Hepatocyte (in vitro differentiated cells): Measurements from ENCODE around the gene DOCK8. TPM values are rescaled to one million over a fixed set of nuclear protein-coding genes. Genes with fewer than 3 reads are reported as not detected.

Experiments
- DNase-seq: peaks from one replicate; pipeline ENCODE4 v3.0.0-alpha.2; 2016; ENCODE audit warnings: low spot score
- H2AFZ ChIP-seq: fragments of 200-600 bp; sonication (generic); 2 replicates; pipeline ENCODE4 v1.6.0; 2016; ENCODE audit warnings: antibody characterized with exemption, mild to moderate bottlenecking
- H3K27ac ChIP-seq: fragments of 200-600 bp; sonication (generic); 2 replicates; pipeline ENCODE4 v1.5.1; 2016; ENCODE audit warnings: mild to moderate bottlenecking
- H3K27me3 ChIP-seq: fragments of 200-600 bp; sonication (generic); 2 replicates; pipeline ENCODE4 v1.6.1; 2016
- H3K36me3 ChIP-seq: fragments of 200-600 bp; sonication (generic); replicated peaks from 2 replicates; pipeline ENCODE4 v1.5.1; 2016; ENCODE audit warnings: low read depth; ENCODE audit not compliant: insufficient read depth
- H3K4me1 ChIP-seq: fragments of 200-600 bp; sonication (generic); 2 replicates; pipeline ENCODE4 v1.5.1; 2016; ENCODE audit warnings: mild to moderate bottlenecking, moderate library complexity; ENCODE audit not compliant: insufficient read depth
- H3K4me2 ChIP-seq: fragments of 200-600 bp; sonication (generic); 2 replicates; pipeline ENCODE4 v1.6.0; 2016
- H3K4me3 ChIP-seq: fragments of 200-600 bp; sonication (generic); 2 replicates; pipeline ENCODE4 v1.5.1; 2016; ENCODE audit warnings: mild to moderate bottlenecking
- H3K79me2 ChIP-seq: fragments of 200-600 bp; sonication (generic); 2 replicates; pipeline ENCODE4 v1.6.0; 2017; ENCODE audit warnings: mild to moderate bottlenecking
- H3K9me2 ChIP-seq: fragments of 200-600 bp; sonication (generic); replicated peaks from 2 replicates; pipeline ENCODE4 v1.6.0; 2017; ENCODE audit warnings: mild to moderate bottlenecking; ENCODE audit not compliant: insufficient read depth
- H3K9me3 ChIP-seq: fragments of 200-600 bp; sonication (generic); 2 replicates; pipeline ENCODE4 v1.5.1; 2016; ENCODE audit warnings: low read depth, mild to moderate bottlenecking
- H4K20me1 ChIP-seq: fragments of 200-600 bp; sonication (generic); 2 replicates; pipeline ENCODE4 v1.6.0; 2016; ENCODE audit warnings: mild to moderate bottlenecking; ENCODE audit not compliant: insufficient read depth, poor library complexity, severe bottlenecking
- CTCF ChIP-seq: fragments of 200-600 bp; sonication (generic); IDR thresholded peaks from 2 replicates; pipeline ENCODE4 v1.5.1; 2016; ENCODE audit warnings: antibody characterized with exemption, mild to moderate bottlenecking; ENCODE audit not compliant: poor library complexity
- EZH2 ChIP-seq: fragments of 200-600 bp; sonication (generic); IDR thresholded peaks from 2 replicates; pipeline ENCODE4 v1.6.1; 2016; ENCODE audit warnings: antibody characterized with exemption, mild to moderate bottlenecking, borderline replicate concordance
- EZH2phosphoT487 ChIP-seq: fragments of 200-600 bp; sonication (generic); IDR thresholded peaks from one replicate; pipeline ENCODE4 v1.6.1; 2018; ENCODE audit warnings: antibody characterized with exemption, mild to moderate bottlenecking, low read depth, moderate library complexity; ENCODE audit not compliant: unreplicated experiment, severe bottlenecking
- WGBS: methylation state at CpG from one replicate; pipeline ENCODE4 v1.1.6; 2016; ENCODE audit warnings: low lambda C conversion rate; ENCODE audit errors: missing lambda C conversion rate; 5-methylcytosine and 5-hydroxymethylcytosine counted together
- polyA plus RNA-seq: library from polyadenylated mRNA; unstranded; fragments of >200 nt; fragmentation: Nextera tagmentation; extraction: Ambion mirVana; gene quantifications from 2 replicates; pipeline ENCODE4 v1.2.1, GENCODE V29; 2016
- total RNA-seq: library from RNA; depleted of rRNA; stranded (reverse); fragments of >200 nt; gene quantifications from 2 replicates; pipeline ENCODE4 v1.2.3, GENCODE V29; 2014

Gene DOCK8
- total and polyA plus RNA-seq, 2 experiments from 2014 or later = 6.5 to 6.6 TPM

- Histone ChIP-seq H3K27me3 (no peaks in the 10 kb centered on the region), H3K9me2 (no peaks in the 10 kb centered on the region), H3K4me3 (no peak overlapping the region), H2AFZ (no peak overlapping the region), H3K4me2 (no peak overlapping the region), H3K27ac (no peak overlapping the region), H3K79me2 (no peaks in the 10 kb centered on the region), H3K4me1 (no peaks in the 10 kb centered on the region), H3K9me3 (no peaks in the 10 kb centered on the region), H3K36me3 (no peaks in the 10 kb centered on the region), H4K20me1 (no peaks in the 10 kb centered on the region)
- TF ChIP-seq CTCF (no peak), EZH2 (no peak), EZH2phosphoT487 (no peak)
- no peak for DNase-seq
- 55% methylated on average over 1 of the region's 1 CpG for WGBS
Observed at GRCh38 chr9:292915-293314, 78.2 kb downstream of the DOCK8 start.

- Histone ChIP-seq H3K36me3 (no peaks in the 10 kb centered on the region), H3K4me2 (no peak overlapping the region), H3K27me3 (no peaks in the 10 kb centered on the region), H3K9me3 (no peaks in the 10 kb centered on the region), H3K4me3 (no peak overlapping the region), H2AFZ (no peak overlapping the region), H3K27ac (no peak overlapping the region), H3K9me2 (no peaks in the 10 kb centered on the region), H3K79me2 (no peaks in the 10 kb centered on the region), H4K20me1 (no peaks in the 10 kb centered on the region), H3K4me1 (no peaks in the 10 kb centered on the region)
- TF ChIP-seq EZH2phosphoT487 (no peak), CTCF (no peak), EZH2 (no peak)
- DNase-seq = no peak
Observed at GRCh38 chr9:295576-295975, 80.9 kb downstream of the DOCK8 start.

GRCh38 chr9:296411-296810 is 81.7 kb downstream of the DOCK8 start:
- Histone ChIP-seq H3K79me2 (no peaks in the 10 kb centered on the region), H3K4me3 (no peak overlapping the region), H3K27me3 (no peaks in the 10 kb centered on the region), H3K9me3 (no peaks in the 10 kb centered on the region), H3K9me2 (no peaks in the 10 kb centered on the region), H2AFZ (no peak overlapping the region), H4K20me1 (no peaks in the 10 kb centered on the region), H3K27ac (no peak overlapping the region), H3K4me2 (no peak overlapping the region), H3K36me3 (no peaks in the 10 kb centered on the region), H3K4me1 (no peaks in the 10 kb centered on the region)
- no peak for TF ChIP-seq EZH2
- no peak for TF ChIP-seq CTCF
- TF ChIP-seq EZH2phosphoT487 = no peak
- 88% methylated on average over 3 of the region's 3 CpGs for WGBS
- DNase-seq = no peak
